PC-9 (cell line): ENCODE results near the gene TUG1.

ENCODE experiments used
- EZH2 ChIP-seq: fragments of 200-600 bp; sonication (generic); IDR thresholded peaks from 2 replicates; pipeline ENCODE4 v1.8.0; 2017; ENCODE audit warnings: antibody characterized with exemption, low read depth
- TF ChIP-seq, protein P1 (sequence below): fragments of 200-600 bp; sonication (generic); conservative IDR thresholded peaks from 2 replicates; pipeline ENCODE4 v1.6.1; 2017; ENCODE audit warnings: mixed run types, antibody characterized with exemption, mild to moderate bottlenecking, moderate library complexity

DNA sequence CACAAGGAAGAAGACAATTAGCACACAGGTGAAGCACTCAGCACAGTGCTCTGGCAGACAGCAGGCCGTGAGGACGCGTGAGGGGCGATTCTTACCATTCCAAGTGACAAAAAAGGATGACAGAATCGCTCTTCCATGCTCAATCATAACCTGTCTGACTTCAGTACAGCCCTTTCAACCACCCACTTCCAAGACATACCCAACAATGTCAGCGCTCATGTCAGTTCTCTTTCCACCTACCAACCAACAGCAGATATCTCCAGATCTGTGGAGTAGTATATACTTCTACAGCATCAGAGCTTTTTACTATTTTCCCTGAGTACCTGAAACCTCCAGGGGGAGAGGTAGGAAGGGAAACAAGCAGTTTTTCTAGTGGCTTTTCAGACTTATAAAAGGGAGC lies 40.7 kb upstream of the TUG1 start:
- TF ChIP-seq, protein P1, sequence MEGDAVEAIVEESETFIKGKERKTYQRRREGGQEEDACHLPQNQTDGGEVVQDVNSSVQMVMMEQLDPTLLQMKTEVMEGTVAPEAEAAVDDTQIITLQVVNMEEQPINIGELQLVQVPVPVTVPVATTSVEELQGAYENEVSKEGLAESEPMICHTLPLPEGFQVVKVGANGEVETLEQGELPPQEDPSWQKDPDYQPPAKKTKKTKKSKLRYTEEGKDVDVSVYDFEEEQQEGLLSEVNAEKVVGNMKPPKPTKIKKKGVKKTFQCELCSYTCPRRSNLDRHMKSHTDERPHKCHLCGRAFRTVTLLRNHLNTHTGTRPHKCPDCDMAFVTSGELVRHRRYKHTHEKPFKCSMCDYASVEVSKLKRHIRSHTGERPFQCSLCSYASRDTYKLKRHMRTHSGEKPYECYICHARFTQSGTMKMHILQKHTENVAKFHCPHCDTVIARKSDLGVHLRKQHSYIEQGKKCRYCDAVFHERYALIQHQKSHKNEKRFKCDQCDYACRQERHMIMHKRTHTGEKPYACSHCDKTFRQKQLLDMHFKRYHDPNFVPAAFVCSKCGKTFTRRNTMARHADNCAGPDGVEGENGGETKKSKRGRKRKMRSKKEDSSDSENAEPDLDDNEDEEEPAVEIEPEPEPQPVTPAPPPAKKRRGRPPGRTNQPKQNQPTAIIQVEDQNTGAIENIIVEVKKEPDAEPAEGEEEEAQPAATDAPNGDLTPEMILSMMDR = no peak
- TF ChIP-seq EZH2 = no peak
